SH-SY5Y (cell line): ENCODE results near the gene CCDC88C.

Experiments
- GATA2 ChIP-seq: IDR thresholded peaks from 2 replicates; pipeline ENCODE4 v1.6.1; 2011; ENCODE audit warnings: mild to moderate bottlenecking, low read depth, low read length
- GATA3 ChIP-seq: IDR thresholded peaks from 2 replicates; pipeline ENCODE4 v1.6.1; 2011; ENCODE audit warnings: low read depth, mild to moderate bottlenecking, low read length, moderate library complexity

DNA sequence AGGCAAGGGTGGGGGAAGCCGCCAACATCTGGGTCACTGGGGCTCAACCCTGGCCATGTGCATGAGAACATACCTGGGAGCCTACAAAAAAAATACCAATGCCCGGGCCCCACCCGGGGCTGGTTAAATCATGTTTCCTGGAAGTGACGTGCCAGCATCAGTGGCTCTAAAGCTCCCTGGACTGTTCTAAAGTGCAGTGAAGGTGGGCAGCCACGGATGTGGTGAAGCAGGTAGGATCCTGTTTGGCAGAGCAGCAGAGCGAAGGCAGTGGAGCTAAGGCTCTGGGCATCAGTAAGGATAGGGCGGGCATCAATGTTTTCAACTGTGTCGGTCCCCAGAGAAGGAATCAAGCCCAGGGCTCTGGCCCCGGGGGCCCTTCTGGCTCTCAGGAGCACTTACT is 172.6 kb downstream of the CCDC88C start:
- TF ChIP-seq GATA3, result no peak
- TF ChIP-seq GATA2, result no peak
